Fibroblast of gingiva (primary cell): Measurements from ENCODE around the gene CYP2U1.
A peak's percentile ranks its signal among the peaks of the same experiment; 100 is the strongest.

Experiments used
- DNase-seq: peaks from one replicate; pipeline ENCODE4 v3.0.0-alpha.2; 2011; ENCODE audit warnings: low read depth

Gene CYP2U1

GRCh38 chr4:107987916-107988762 lies 56.8 kb downstream of the CYP2U1 start:
- DNase-seq, result no peak

- DNase-seq, result no peak
Observed at GRCh38 chr4:107988763-107989035, 57.4 kb downstream of the CYP2U1 start.

GRCh38 chr4:107989162-107989536 lies 57.8 kb downstream of the CYP2U1 start:
- DNase-seq, result no peak

- peak; percentile 88 for DNase-seq
Observed at GRCh38 chr4:107989537-107990386, 58.4 kb downstream of the CYP2U1 start, which contains the start of gene HADH. HADH (plus strand) TSS chr4:107989889; CDS start chr4:107989933, 44 bp downstream.

GRCh38 chr4:107991945-107992630 lies 60.7 kb downstream of the CYP2U1 start:
- DNase-seq, result peak; percentile 54

- DNase-seq, result no peak
Observed at GRCh38 chr4:107993969-107994368, 62.6 kb downstream of the CYP2U1 start.

- no peak for DNase-seq
Observed at GRCh38 chr4:107994894-107995293, 63.5 kb downstream of the CYP2U1 start.

GRCh38 chr4:107996949-107997788 lies 65.8 kb downstream of the CYP2U1 start:
- peak; percentile 85 for DNase-seq

GRCh38 chr4:107997794-107998193 lies 66.4 kb downstream of the CYP2U1 start:
- DNase-seq, result no peak

- no peak for DNase-seq
Observed at GRCh38 chr4:107999932-108000539, 68.7 kb downstream of the CYP2U1 start.

GRCh38 chr4:108001540-108002135 lies 70.3 kb downstream of the CYP2U1 start:
- DNase-seq, result no peak
